ENCODE results near the gene MYO1B.

DNA sequence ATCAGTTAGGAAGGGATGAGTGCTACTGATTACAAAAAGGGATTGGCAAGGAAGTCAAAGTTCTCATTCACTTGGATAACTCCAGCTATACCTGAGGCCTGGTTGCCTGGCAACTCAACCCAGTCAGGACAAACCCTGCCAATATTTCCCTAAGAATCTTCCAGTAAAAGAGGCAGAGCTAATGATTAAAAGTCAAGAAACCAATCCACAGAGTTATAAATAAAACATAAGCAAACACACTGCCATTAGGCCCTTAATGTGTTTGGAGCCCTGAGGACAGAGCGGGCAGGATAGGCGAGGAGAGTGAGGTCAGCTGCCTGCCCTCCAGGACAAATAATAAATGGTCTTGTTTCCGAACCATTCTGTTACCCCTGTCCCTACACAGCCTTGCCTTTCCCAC lies 217.2 kb downstream of the MYO1B start:
- no peak for TF ChIP-seq EZH2 (IDR thresholded peaks at IDR 0.05; ENCODE audit: borderline replicate concordance, low read length)
- TF ChIP-seq, protein P1, sequence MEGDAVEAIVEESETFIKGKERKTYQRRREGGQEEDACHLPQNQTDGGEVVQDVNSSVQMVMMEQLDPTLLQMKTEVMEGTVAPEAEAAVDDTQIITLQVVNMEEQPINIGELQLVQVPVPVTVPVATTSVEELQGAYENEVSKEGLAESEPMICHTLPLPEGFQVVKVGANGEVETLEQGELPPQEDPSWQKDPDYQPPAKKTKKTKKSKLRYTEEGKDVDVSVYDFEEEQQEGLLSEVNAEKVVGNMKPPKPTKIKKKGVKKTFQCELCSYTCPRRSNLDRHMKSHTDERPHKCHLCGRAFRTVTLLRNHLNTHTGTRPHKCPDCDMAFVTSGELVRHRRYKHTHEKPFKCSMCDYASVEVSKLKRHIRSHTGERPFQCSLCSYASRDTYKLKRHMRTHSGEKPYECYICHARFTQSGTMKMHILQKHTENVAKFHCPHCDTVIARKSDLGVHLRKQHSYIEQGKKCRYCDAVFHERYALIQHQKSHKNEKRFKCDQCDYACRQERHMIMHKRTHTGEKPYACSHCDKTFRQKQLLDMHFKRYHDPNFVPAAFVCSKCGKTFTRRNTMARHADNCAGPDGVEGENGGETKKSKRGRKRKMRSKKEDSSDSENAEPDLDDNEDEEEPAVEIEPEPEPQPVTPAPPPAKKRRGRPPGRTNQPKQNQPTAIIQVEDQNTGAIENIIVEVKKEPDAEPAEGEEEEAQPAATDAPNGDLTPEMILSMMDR (IDR thresholded peaks at IDR 0.05; ENCODE audit: low read length), result no peak
